Measurements from ENCODE around the gene CACNA2D1.

Gene CACNA2D1

DNA sequence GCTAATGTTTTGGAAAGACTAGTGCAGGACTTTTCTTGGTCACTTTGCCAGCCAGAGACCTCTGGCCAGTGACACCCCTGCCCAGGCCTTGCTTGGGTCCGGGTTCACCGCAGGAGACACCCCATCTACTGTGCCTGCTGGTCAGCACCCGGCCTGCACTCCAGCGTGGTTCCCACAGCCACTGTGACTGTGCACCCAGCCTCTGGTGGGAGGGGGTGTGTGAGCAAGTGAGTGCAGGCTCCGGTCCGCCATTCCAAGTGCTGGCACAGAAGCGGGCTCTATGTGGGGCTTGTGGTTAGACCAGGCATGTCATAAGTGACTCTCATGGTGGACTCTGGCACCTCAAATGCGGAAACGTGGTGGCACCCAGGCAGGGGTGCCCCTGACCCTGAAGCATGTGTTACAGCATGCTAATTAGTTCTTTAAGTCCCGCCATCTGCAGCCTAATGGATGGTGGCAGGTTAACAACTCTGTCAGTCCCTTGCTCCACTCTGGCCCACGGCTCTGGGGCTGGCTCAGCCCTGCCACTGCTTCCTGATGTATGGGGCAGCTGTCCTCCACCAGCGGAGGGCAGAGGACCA, 361.8 kb downstream of the CACNA2D1 start:
- DNase-seq (ENCODE audit: low spot score): no peak
- TF ChIP-seq, protein P1, sequence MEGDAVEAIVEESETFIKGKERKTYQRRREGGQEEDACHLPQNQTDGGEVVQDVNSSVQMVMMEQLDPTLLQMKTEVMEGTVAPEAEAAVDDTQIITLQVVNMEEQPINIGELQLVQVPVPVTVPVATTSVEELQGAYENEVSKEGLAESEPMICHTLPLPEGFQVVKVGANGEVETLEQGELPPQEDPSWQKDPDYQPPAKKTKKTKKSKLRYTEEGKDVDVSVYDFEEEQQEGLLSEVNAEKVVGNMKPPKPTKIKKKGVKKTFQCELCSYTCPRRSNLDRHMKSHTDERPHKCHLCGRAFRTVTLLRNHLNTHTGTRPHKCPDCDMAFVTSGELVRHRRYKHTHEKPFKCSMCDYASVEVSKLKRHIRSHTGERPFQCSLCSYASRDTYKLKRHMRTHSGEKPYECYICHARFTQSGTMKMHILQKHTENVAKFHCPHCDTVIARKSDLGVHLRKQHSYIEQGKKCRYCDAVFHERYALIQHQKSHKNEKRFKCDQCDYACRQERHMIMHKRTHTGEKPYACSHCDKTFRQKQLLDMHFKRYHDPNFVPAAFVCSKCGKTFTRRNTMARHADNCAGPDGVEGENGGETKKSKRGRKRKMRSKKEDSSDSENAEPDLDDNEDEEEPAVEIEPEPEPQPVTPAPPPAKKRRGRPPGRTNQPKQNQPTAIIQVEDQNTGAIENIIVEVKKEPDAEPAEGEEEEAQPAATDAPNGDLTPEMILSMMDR (IDR thresholded peaks at IDR 0.05; ENCODE audit: borderline replicate concordance, control extremely low read depth, extremely low read depth, insufficient read depth, missing control alignments): no peak
- in situ Hi-C loops (cut with MboI; ENCODE audit: low sequenced_read_pairs, unreplicated experiment): no loop called here

GRCh38 chr7:82080254-82080927, 363.2 kb downstream of the CACNA2D1 start:
- in situ Hi-C loops (cut with MboI; ENCODE audit: low sequenced_read_pairs, unreplicated experiment): no loop called here
- DNase-seq (ENCODE audit: low spot score): no peak
- TF ChIP-seq, protein P1 (IDR thresholded peaks at IDR 0.05; ENCODE audit: borderline replicate concordance, control extremely low read depth, extremely low read depth, insufficient read depth, missing control alignments): no peak

- TF ChIP-seq, protein P1 (IDR thresholded peaks at IDR 0.05; ENCODE audit: borderline replicate concordance, control extremely low read depth, extremely low read depth, insufficient read depth, missing control alignments): no peak
- no peak for DNase-seq (ENCODE audit: low spot score)
- in situ Hi-C loops (cut with MboI; ENCODE audit: low sequenced_read_pairs, unreplicated experiment): no loop called here
Measured at GRCh38 chr7:82079527-82079926, 364.1 kb downstream of the CACNA2D1 start.

DNA sequence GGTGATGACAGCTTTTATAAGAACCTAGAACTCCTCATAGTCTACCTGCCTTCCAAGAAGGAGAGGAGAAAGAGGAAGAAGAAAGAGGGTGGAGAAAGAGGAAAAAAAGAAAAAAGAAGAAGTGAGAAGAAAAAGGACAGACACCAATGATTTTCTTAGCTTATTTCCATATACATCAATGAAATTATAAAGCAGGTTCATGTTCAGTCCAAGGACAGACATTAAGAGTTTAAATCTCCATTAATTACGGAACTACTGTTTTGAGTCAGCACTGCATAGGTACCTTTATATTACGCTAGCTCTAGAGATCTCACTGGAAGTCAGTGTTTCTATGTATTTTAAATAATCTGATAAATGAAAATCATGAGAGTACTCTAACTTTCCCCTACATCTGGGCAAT, 364.8 kb downstream of the CACNA2D1 start:
- in situ Hi-C loops (cut with MboI; ENCODE audit: low sequenced_read_pairs, unreplicated experiment): no loop called here
- TF ChIP-seq, protein P1 (IDR thresholded peaks at IDR 0.05; ENCODE audit: borderline replicate concordance, control extremely low read depth, extremely low read depth, insufficient read depth, missing control alignments): no peak
- no peak for DNase-seq (ENCODE audit: low spot score)

- no peak for DNase-seq (ENCODE audit: low spot score)
- in situ Hi-C loops (cut with MboI; ENCODE audit: low sequenced_read_pairs, unreplicated experiment): no loop called here
- TF ChIP-seq, protein P1 (IDR thresholded peaks at IDR 0.05; ENCODE audit: borderline replicate concordance, control extremely low read depth, extremely low read depth, insufficient read depth, missing control alignments): no peak
Measured at GRCh38 chr7:82071468-82071867, 372.1 kb downstream of the CACNA2D1 start.

- TF ChIP-seq, protein P1 (IDR thresholded peaks at IDR 0.05; ENCODE audit: borderline replicate concordance, control extremely low read depth, extremely low read depth, insufficient read depth, missing control alignments): no peak
- in situ Hi-C loops (cut with MboI; ENCODE audit: low sequenced_read_pairs, unreplicated experiment): no loop called here
- DNase-seq (ENCODE audit: low spot score): no peak
Measured at GRCh38 chr7:82067628-82068264, 375.8 kb downstream of the CACNA2D1 start.

All from GM13976 (cell line).